SK-N-MC (cell line): ENCODE data around the gene PCGF6.
"Not testable (repeated sequence)": the region's sequence is repeated elsewhere in the genome, so short reads cannot be mapped to it uniquely, and the experiment has no call there.

Source experiments
- DNase-seq: peaks from one replicate; pipeline ENCODE4 v3.0.0-alpha.2; 2011; ENCODE audit warnings: low read depth, low spot score
- H3K27ac ChIP-seq: fragments of 200-600 bp; sonication (generic); 2 replicates; pipeline ENCODE4 v1.5.1; 2016; ENCODE audit warnings: mixed run types
- H3K36me3 ChIP-seq: fragments of 200-600 bp; sonication (generic); 2 replicates; pipeline ENCODE4 v1.6.1; 2017; ENCODE audit warnings: antibody characterized with exemption, low read length, mixed read lengths; ENCODE audit not compliant: insufficient read depth
- H3K4me3 ChIP-seq: fragments of 200-600 bp; sonication (generic); 2 replicates; pipeline ENCODE4 v1.5.1; 2016
- H3K9ac ChIP-seq: fragments of 200-600 bp; sonication (generic); 2 replicates; pipeline ENCODE4 v1.8.0; 2017; ENCODE audit warnings: mixed run types, mixed read lengths; ENCODE audit not compliant: insufficient read length
- H3K9me3 ChIP-seq: fragments of 200-600 bp; sonication (generic); 2 replicates; pipeline ENCODE4 v1.6.1; 2017; ENCODE audit warnings: low read depth, mild to moderate bottlenecking, antibody characterized with exemption, low read length, moderate library complexity, mixed read lengths
- EZH2 ChIP-seq: fragments of 200-600 bp; sonication (generic); IDR thresholded peaks from one replicate; pipeline ENCODE4 v1.6.1; 2017; ENCODE audit warnings: antibody characterized with exemption
- FOXP2 ChIP-seq: optimal IDR thresholded peaks from 2 replicates; pipeline ENCODE3; 2011; ENCODE audit warnings: mild to moderate bottlenecking, moderate library complexity; ENCODE audit not compliant: insufficient read depth; ENCODE audit errors: extremely low read length, control extremely low read depth
- POLR2AphosphoS5 ChIP-seq: IDR thresholded peaks from 2 replicates; pipeline ENCODE4 v1.6.1; 2012; ENCODE audit warnings: mild to moderate bottlenecking, low read depth, low read length, borderline replicate concordance

The PCGF6 gene

GRCh38 chr10:103277713-103278536 is 73.0 kb downstream of the PCGF6 start:
- no peak overlapping the region; the same call in 1 of the 2 replicates for H3K4me3 ChIP-seq
- DNase-seq: no peak

GRCh38 chr10:103276896-103277712 is 73.8 kb downstream of the PCGF6 start, which contains the start of gene INA:
TSS of gene INA (plus strand) at chr10:103277138. CDS start at chr10:103277212, 74 bp downstream.
- Histone ChIP-seq H3K9ac (no peak within 1 kb of the TSS), H3K9me3 (no peaks in the 10 kb centered on the region), H3K36me3 (no peaks in the 10 kb centered on the region), H3K4me3 (peak within 1 kb of the TSS; percentile 52; the same call in 1 of the 2 replicates), H3K27ac (no peak within 1 kb of the TSS)
- TF ChIP-seq FOXP2 (no peak), POLR2AphosphoS5 (no peak), EZH2 (no peak)
- DNase-seq: no peak

More at GRCh38 chr10:103277713-103278536, 73.0 kb downstream of the PCGF6 start:
- no peak overlapping the region for H3K27ac ChIP-seq
- no peak for TF ChIP-seq EZH2
- no peak for TF ChIP-seq POLR2AphosphoS5
- TF ChIP-seq FOXP2: no peak
- H3K9me3 ChIP-seq: no peaks in the 10 kb centered on the region
- no peak overlapping the region for H3K9ac ChIP-seq
- no peaks in the 10 kb centered on the region for H3K36me3 ChIP-seq

- TF ChIP-seq FOXP2 (no peak), EZH2 (no peak), POLR2AphosphoS5 (no peak)
Observed at GRCh38 chr10:103276251-103276895, 74.6 kb downstream of the PCGF6 start.

GRCh38 chr10:103273041-103273441 is 77.9 kb downstream of the PCGF6 start:
- Histone ChIP-seq H3K27ac (no peak overlapping the region), H3K9me3 (no peaks in the 10 kb centered on the region), H3K36me3 (no peaks in the 10 kb centered on the region), H3K9ac (no peak overlapping the region), H3K4me3 (no peak overlapping the region)
- TF ChIP-seq EZH2: no peak
- no peak for TF ChIP-seq FOXP2
- TF ChIP-seq POLR2AphosphoS5: no peak
- no peak for DNase-seq

More at GRCh38 chr10:103276251-103276895, 74.6 kb downstream of the PCGF6 start:
- H3K36me3 ChIP-seq: no peaks in the 10 kb centered on the region
- DNase-seq: no peak
- H3K4me3 ChIP-seq: no peak overlapping the region
- no peaks in the 10 kb centered on the region for H3K9me3 ChIP-seq
- H3K27ac ChIP-seq: no peak overlapping the region
- H3K9ac ChIP-seq: no peak overlapping the region

GRCh38 chr10:103265717-103266329 is 85.1 kb downstream of the PCGF6 start:
- TF ChIP-seq FOXP2: no peak
- no peak for TF ChIP-seq EZH2
- no peak for TF ChIP-seq POLR2AphosphoS5
- no peak overlapping the region for H3K9ac ChIP-seq
- H3K36me3 ChIP-seq: no peaks in the 10 kb centered on the region
- DNase-seq: no peak
- H3K9me3 ChIP-seq: no peaks in the 10 kb centered on the region
- no peak overlapping the region for H3K4me3 ChIP-seq
- no peak overlapping the region for H3K27ac ChIP-seq

- H3K27ac ChIP-seq: no peak overlapping the region
- no peaks in the 10 kb centered on the region for H3K36me3 ChIP-seq
- no peak overlapping the region for H3K9ac ChIP-seq
- no peak overlapping the region for H3K4me3 ChIP-seq
- H3K9me3 ChIP-seq: no peaks in the 10 kb centered on the region
- DNase-seq: no peak
- TF ChIP-seq FOXP2: no peak
- TF ChIP-seq POLR2AphosphoS5: no peak
Observed at GRCh38 chr10:103262229-103262628, 88.7 kb downstream of the PCGF6 start.

GRCh38 chr10:103259989-103260388 is 91.0 kb downstream of the PCGF6 start:
- no peak overlapping the region for H3K4me3 ChIP-seq
- H3K9ac ChIP-seq: no peak overlapping the region
- H3K27ac ChIP-seq: no peak overlapping the region
- H3K36me3 ChIP-seq: no peaks in the 10 kb centered on the region
- DNase-seq: no peak
- TF ChIP-seq POLR2AphosphoS5 (no peak), FOXP2 (no peak), EZH2 (no peak)
- no peaks in the 10 kb centered on the region for H3K9me3 ChIP-seq

GRCh38 chr10:103258928-103259327 is 92.0 kb downstream of the PCGF6 start:
- H3K9me3 ChIP-seq, H3K9ac ChIP-seq, H3K36me3 ChIP-seq, DNase-seq, H3K27ac ChIP-seq, H3K4me3 ChIP-seq: not testable (repeated sequence)
